SK-N-SH treated with all-trans-retinoic acid at 6 μM for 48 hours (cell line): Measurements from ENCODE around the gene MARS1.

Experiments used
- ARNTL ChIP-seq: fragments of 450-650 bp; formaldehyde crosslinking; IDR thresholded peaks from 2 replicates; pipeline ENCODE4 v1.5.0; 2020; ENCODE audit warnings: low read depth, mild to moderate bottlenecking, moderate library complexity, borderline replicate concordance
- CSDC2 ChIP-seq: fragments of 250-450 bp; sonication (Bioruptor Pico); IDR thresholded peaks from 2 replicates; pipeline ENCODE4 v1.5.0; 2020; ENCODE audit warnings: mild to moderate bottlenecking, moderate library complexity
- TCF4 ChIP-seq: fragments of 250-450 bp; sonication (Bioruptor Pico); IDR thresholded peaks from 2 replicates; pipeline ENCODE4 v1.8.0; 2021; ENCODE audit warnings: mild to moderate bottlenecking, moderate library complexity, borderline replicate concordance
- ZC3H10 ChIP-seq: fragments of 250-450 bp; sonication (Bioruptor Pico); IDR thresholded peaks from 2 replicates; pipeline ENCODE4 v1.5.1; 2021; ENCODE audit warnings: mild to moderate bottlenecking, moderate library complexity
- ZFP3 ChIP-seq: fragments of 250-450 bp; sonication (Bioruptor Pico); IDR thresholded peaks from 2 replicates; pipeline ENCODE4 v1.5.0; 2020; ENCODE audit warnings: mild to moderate bottlenecking, moderate library complexity
- ZFP30 ChIP-seq: fragments of 450-650 bp; formaldehyde crosslinking; IDR thresholded peaks from 2 replicates; pipeline ENCODE4 v1.5.0; 2022; ENCODE audit warnings: mild to moderate bottlenecking, moderate library complexity
- ZNF70 ChIP-seq: fragments of 450-650 bp; formaldehyde crosslinking; IDR thresholded peaks from 2 replicates; pipeline ENCODE4 v1.5.0; 2020; ENCODE audit warnings: mild to moderate bottlenecking, moderate library complexity
- TF ChIP-seq, protein P1 (sequence below): fragments of 250-450 bp; sonication (Bioruptor Pico); IDR thresholded peaks from 2 replicates; pipeline ENCODE4 v1.5.1; 2021; ENCODE audit warnings: mild to moderate bottlenecking, moderate library complexity
- TF ChIP-seq, protein P2 (sequence below): fragments of 250-450 bp; sonication (Bioruptor Pico); IDR thresholded peaks from 2 replicates; pipeline ENCODE4 v1.5.1; 2020; ENCODE audit warnings: low read depth, mild to moderate bottlenecking, moderate library complexity
- TF ChIP-seq, protein P3 (sequence below): fragments of 250-450 bp; sonication (Bioruptor Pico); IDR thresholded peaks from 2 replicates; pipeline ENCODE4 v1.8.0; 2020; ENCODE audit warnings: mild to moderate bottlenecking, moderate library complexity, borderline replicate concordance
- TF ChIP-seq, protein P4 (sequence below): fragments of 250-450 bp; sonication (Bioruptor Pico); IDR thresholded peaks from 2 replicates; pipeline ENCODE4 v1.5.0; 2020; ENCODE audit warnings: mild to moderate bottlenecking, moderate library complexity

DNA sequence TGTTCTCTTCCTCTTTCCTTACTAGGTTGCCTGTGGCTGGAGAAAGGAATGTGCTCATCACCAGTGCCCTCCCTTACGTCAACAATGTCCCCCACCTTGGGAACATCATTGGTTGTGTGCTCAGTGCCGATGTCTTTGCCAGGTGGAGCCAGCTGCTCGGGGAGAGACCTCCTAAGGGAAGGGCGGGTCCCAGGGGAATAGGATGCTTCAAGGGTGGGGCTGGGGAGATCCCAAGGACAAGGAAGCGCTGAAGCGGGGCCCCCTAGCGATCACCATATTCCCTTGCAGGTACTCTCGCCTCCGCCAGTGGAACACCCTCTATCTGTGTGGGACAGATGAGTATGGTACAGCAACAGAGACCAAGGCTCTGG is 10.2 kb downstream of the MARS1 start:
- TF ChIP-seq ZC3H10 (CRISPR knock-in tag) (no peak), ZFP30 (CRISPR knock-in tag) (no peak), CSDC2 (CRISPR knock-in tag) (no peak), ZFP3 (CRISPR knock-in tag) (no peak), ARNTL (no peak), TCF4 (no peak), ZNF70 (CRISPR knock-in tag) (no peak)
- TF ChIP-seq, protein P1, sequence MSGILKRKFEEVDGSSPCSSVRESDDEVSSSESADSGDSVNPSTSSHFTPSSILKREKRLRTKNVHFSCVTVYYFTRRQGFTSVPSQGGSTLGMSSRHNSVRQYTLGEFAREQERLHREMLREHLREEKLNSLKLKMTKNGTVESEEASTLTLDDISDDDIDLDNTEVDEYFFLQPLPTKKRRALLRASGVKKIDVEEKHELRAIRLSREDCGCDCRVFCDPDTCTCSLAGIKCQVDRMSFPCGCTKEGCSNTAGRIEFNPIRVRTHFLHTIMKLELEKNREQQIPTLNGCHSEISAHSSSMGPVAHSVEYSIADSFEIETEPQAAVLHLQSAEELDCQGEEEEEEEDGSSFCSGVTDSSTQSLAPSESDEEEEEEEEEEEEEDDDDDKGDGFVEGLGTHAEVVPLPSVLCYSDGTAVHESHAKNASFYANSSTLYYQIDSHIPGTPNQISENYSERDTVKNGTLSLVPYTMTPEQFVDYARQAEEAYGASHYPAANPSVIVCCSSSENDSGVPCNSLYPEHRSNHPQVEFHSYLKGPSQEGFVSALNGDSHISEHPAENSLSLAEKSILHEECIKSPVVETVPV = no peak
- TF ChIP-seq, protein P2, sequence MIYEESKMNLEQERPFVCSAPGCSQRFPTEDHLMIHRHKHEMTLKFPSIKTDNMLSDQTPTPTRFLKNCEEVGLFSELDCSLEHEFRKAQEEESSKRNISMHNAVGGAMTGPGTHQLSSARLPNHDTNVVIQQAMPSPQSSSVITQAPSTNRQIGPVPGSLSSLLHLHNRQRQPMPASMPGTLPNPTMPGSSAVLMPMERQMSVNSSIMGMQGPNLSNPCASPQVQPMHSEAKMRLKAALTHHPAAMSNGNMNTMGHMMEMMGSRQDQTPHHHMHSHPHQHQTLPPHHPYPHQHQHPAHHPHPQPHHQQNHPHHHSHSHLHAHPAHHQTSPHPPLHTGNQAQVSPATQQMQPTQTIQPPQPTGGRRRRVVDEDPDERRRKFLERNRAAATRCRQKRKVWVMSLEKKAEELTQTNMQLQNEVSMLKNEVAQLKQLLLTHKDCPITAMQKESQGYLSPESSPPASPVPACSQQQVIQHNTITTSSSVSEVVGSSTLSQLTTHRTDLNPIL = no peak
- TF ChIP-seq, protein P3, sequence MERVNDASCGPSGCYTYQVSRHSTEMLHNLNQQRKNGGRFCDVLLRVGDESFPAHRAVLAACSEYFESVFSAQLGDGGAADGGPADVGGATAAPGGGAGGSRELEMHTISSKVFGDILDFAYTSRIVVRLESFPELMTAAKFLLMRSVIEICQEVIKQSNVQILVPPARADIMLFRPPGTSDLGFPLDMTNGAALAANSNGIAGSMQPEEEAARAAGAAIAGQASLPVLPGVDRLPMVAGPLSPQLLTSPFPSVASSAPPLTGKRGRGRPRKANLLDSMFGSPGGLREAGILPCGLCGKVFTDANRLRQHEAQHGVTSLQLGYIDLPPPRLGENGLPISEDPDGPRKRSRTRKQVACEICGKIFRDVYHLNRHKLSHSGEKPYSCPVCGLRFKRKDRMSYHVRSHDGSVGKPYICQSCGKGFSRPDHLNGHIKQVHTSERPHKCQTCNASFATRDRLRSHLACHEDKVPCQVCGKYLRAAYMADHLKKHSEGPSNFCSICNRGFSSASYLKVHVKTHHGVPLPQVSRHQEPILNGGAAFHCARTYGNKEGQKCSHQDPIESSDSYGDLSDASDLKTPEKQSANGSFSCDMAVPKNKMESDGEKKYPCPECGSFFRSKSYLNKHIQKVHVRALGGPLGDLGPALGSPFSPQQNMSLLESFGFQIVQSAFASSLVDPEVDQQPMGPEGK (CRISPR knock-in tag) = no peak
- TF ChIP-seq, protein P4, sequence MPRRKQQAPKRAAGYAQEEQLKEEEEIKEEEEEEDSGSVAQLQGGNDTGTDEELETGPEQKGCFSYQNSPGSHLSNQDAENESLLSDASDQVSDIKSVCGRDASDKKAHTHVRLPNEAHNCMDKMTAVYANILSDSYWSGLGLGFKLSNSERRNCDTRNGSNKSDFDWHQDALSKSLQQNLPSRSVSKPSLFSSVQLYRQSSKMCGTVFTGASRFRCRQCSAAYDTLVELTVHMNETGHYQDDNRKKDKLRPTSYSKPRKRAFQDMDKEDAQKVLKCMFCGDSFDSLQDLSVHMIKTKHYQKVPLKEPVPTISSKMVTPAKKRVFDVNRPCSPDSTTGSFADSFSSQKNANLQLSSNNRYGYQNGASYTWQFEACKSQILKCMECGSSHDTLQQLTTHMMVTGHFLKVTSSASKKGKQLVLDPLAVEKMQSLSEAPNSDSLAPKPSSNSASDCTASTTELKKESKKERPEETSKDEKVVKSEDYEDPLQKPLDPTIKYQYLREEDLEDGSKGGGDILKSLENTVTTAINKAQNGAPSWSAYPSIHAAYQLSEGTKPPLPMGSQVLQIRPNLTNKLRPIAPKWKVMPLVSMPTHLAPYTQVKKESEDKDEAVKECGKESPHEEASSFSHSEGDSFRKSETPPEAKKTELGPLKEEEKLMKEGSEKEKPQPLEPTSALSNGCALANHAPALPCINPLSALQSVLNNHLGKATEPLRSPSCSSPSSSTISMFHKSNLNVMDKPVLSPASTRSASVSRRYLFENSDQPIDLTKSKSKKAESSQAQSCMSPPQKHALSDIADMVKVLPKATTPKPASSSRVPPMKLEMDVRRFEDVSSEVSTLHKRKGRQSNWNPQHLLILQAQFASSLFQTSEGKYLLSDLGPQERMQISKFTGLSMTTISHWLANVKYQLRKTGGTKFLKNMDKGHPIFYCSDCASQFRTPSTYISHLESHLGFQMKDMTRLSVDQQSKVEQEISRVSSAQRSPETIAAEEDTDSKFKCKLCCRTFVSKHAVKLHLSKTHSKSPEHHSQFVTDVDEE (CRISPR knock-in tag) = no peak
